ENCODE results near the gene CNTN5. TPM values are rescaled to one million over a fixed set of nuclear protein-coding genes. Genes with fewer than 3 reads are reported as not detected.

CNTN5 gene
- polyA plus RNA-seq, 1 of the 3 experiments (the other 2 are of a cell fraction): not detected

DNA sequence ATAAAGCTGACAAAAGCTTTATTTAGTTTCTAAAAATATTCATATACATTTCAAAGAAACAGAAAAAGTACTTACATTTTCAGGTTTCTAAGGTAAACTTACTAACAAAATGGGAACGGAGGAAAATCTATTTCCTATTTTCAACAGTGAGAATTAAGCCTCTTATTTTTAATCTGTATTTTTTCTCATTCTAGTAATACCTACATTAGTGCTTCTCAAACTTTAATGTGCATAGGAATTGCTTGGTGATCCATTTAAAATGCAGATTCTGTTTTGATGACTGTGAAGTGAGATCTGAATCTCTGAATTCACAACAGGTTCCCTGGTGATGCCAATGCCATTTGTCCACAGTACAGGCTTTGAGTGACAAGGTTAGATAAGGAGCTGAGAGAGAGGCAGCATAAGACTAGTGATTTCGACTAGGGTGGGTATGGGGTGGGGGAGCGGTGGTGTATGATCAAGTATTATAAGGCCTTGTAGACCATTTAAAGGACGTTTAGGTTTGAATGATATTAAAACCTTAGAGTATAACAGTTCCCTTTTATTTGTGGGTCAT is 402.8 kb downstream of the CNTN5 start:
- ChIA-PET POLR2A (no interaction called here), CTCF (no interaction called here)
- Histone ChIP-seq H3F3A (replicated peaks; ENCODE audit: insufficient read depth) (no peaks in the 10 kb centered on the region), H2AFZ (ENCODE audit: low read depth) (no peak overlapping the region), H3K4me1 (ENCODE audit: control insufficient read depth in 1 of 2, insufficient read depth in 2 of 2, low read depth in 1 of 2, low read length in 1 of 2) (no peaks in the 10 kb centered on the region; a peak in 1 of 4 replicates), H3K27ac (ENCODE audit: low read depth in 2 of 2, low read length in 1 of 2) (no peak overlapping the region), H3K9me3 (no peaks in the 10 kb centered on the region), H3K36me3 (replicated peaks in 1 of 2; ENCODE audit: control insufficient read depth in 1 of 2, insufficient read depth in 2 of 2, low read length in 1 of 2) (no peaks in the 10 kb centered on the region), H3K9me2 (0 out of 2 replicates have a peak, but pooled peaks cover 3% of the 10 kb centered on the region), H3K4me3 (ENCODE audit: low read depth in 2 of 2, low read length in 1 of 2) (no peak overlapping the region), H4K20me1 (ENCODE audit: insufficient read depth) (no peaks in the 10 kb centered on the region), H3K9ac (no peak overlapping the region), H3K4me2 (no peak overlapping the region), H3K27me3 (ENCODE audit: insufficient read depth) (no peaks in the 10 kb centered on the region), H3K79me2 (ENCODE audit: insufficient read depth) (no peaks in the 10 kb centered on the region)
- no peak for TF ChIP-seq TEAD4 (IDR thresholded peaks at IDR 0.05; ENCODE audit: borderline replicate concordance, insufficient read depth)
- TF ChIP-seq RAD21 (IDR thresholded peaks at IDR 0.05; ENCODE audit: low read length): no peak
- TF ChIP-seq TCF12 (IDR thresholded peaks at IDR 0.05): no peak
- no peak for TF ChIP-seq RFX5 (IDR thresholded peaks at IDR 0.05; ENCODE audit: low read length)
- no peak for TF ChIP-seq POLR2AphosphoS5 (IDR thresholded peaks at IDR 0.05; ENCODE audit: low read depth, low read length)
- TF ChIP-seq FOXM1 (IDR thresholded peaks at IDR 0.05; ENCODE audit: low read depth): no peak
- TF ChIP-seq IRF3 (IDR thresholded peaks at IDR 0.05; ENCODE audit: low read depth, low read length): no peak
- TF ChIP-seq, protein P1, sequence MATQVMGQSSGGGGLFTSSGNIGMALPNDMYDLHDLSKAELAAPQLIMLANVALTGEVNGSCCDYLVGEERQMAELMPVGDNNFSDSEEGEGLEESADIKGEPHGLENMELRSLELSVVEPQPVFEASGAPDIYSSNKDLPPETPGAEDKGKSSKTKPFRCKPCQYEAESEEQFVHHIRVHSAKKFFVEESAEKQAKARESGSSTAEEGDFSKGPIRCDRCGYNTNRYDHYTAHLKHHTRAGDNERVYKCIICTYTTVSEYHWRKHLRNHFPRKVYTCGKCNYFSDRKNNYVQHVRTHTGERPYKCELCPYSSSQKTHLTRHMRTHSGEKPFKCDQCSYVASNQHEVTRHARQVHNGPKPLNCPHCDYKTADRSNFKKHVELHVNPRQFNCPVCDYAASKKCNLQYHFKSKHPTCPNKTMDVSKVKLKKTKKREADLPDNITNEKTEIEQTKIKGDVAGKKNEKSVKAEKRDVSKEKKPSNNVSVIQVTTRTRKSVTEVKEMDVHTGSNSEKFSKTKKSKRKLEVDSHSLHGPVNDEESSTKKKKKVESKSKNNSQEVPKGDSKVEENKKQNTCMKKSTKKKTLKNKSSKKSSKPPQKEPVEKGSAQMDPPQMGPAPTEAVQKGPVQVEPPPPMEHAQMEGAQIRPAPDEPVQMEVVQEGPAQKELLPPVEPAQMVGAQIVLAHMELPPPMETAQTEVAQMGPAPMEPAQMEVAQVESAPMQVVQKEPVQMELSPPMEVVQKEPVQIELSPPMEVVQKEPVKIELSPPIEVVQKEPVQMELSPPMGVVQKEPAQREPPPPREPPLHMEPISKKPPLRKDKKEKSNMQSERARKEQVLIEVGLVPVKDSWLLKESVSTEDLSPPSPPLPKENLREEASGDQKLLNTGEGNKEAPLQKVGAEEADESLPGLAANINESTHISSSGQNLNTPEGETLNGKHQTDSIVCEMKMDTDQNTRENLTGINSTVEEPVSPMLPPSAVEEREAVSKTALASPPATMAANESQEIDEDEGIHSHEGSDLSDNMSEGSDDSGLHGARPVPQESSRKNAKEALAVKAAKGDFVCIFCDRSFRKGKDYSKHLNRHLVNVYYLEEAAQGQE (IDR thresholded peaks at IDR 0.05; ENCODE audit: low read depth, low read length): no peak
- TF ChIP-seq EP300 (IDR thresholded peaks at IDR 0.05; ENCODE audit: borderline replicate concordance in 1 of 2, low read depth in 1 of 2, low read length in 1 of 2): no peak
- TF ChIP-seq MEF2A (IDR thresholded peaks at IDR 0.05; ENCODE audit: borderline replicate concordance, low read depth): no peak
- no peak for TF ChIP-seq NRF1 (IDR thresholded peaks at IDR 0.05; ENCODE audit: low read depth, low read length)
- no peak for TF ChIP-seq SMC3 (IDR thresholded peaks at IDR 0.05; ENCODE audit: low read depth, low read length)
- TF ChIP-seq YY1 (IDR thresholded peaks at IDR 0.05; ENCODE audit: low read depth): no peak
- no peak for TF ChIP-seq GABPA (IDR thresholded peaks at IDR 0.05; ENCODE audit: low read depth)
- TF ChIP-seq GATA2 (CRISPR knock-in tag; IDR thresholded peaks at IDR 0.05): no peak
- WGBS (ENCODE audit: low lambda C conversion rate): 14% methylated on average over 4 of the region's 4 CpGs
- no peak for DNase-seq

Measured in SK-N-SH (cell line).